Left forelimb (tissue), 1 donor: ENCODE data around the gene SPACA4.

Experiments used
- DNase-seq: peaks from one replicate; pipeline ENCODE4 v3.0.0-alpha.2; 2018; ENCODE audit warnings: low spot score

Gene SPACA4

GRCh38 chr19:48651683-48652048 is 45.1 kb downstream of the SPACA4 start:
- no peak for DNase-seq

- peak; percentile 81 for DNase-seq
Measured at GRCh38 chr19:48654299-48655059, 47.9 kb downstream of the SPACA4 start.

GRCh38 chr19:48656840-48657474 is 50.4 kb downstream of the SPACA4 start:
- no peak for DNase-seq
